Forelimb muscle (tissue), 1 donor: ENCODE measurements around the gene NAV3. TPM values are rescaled to one million over a fixed set of nuclear protein-coding genes. Genes with fewer than 3 reads are reported as not detected.

Experiments
- DNase-seq: peaks from one replicate; pipeline ENCODE4 v3.0.0-alpha.2; 2013; ENCODE audit warnings: low read depth
- polyA plus RNA-seq: library from polyadenylated mRNA; unstranded; fragments of 120-200 nt; gene quantifications from one replicate; pipeline ENCODE4 v1.2.1, GENCODE V29; 2013; ENCODE audit not compliant: insufficient read length

The NAV3 gene
- polyA plus RNA-seq, 1 donor, result 14.0 TPM

GRCh38 chr12:77979597-77980250, 149.0 kb downstream of the NAV3 start:
- DNase-seq, result no peak

GRCh38 chr12:77980782-77981181, 150.1 kb downstream of the NAV3 start:
- no peak for DNase-seq

- no peak for DNase-seq
Measured at GRCh38 chr12:77983859-77984258, 153.2 kb downstream of the NAV3 start.

GRCh38 chr12:77992760-77993159, 162.1 kb downstream of the NAV3 start:
- DNase-seq, result no peak

- DNase-seq, result no peak
Measured at GRCh38 chr12:77993658-77994057, 163.0 kb downstream of the NAV3 start.

- DNase-seq, result no peak
Measured at GRCh38 chr12:77995436-77996167, 164.9 kb downstream of the NAV3 start.

GRCh38 chr12:77996670-77997069, 166.0 kb downstream of the NAV3 start:
- DNase-seq, result no peak

GRCh38 chr12:77998236-77998786, 167.6 kb downstream of the NAV3 start:
- no peak for DNase-seq

- no peak for DNase-seq
Measured at GRCh38 chr12:77999074-77999715, 168.5 kb downstream of the NAV3 start.

GRCh38 chr12:78002878-78003277, 172.2 kb downstream of the NAV3 start:
- DNase-seq, result no peak

GRCh38 chr12:78004249-78005093, 173.8 kb downstream of the NAV3 start:
- DNase-seq, result no peak

- no peak for DNase-seq
Measured at GRCh38 chr12:78005094-78005492, 174.4 kb downstream of the NAV3 start.

- DNase-seq, result no peak
Measured at GRCh38 chr12:78007173-78007572, 176.5 kb downstream of the NAV3 start.

GRCh38 chr12:78009031-78009430, 178.3 kb downstream of the NAV3 start:
- no peak for DNase-seq

- DNase-seq, result no peak
Measured at GRCh38 chr12:78018171-78018910, 187.6 kb downstream of the NAV3 start.

- no peak for DNase-seq
Measured at GRCh38 chr12:78018939-78019338, 188.2 kb downstream of the NAV3 start.

- DNase-seq, result no peak
Measured at GRCh38 chr12:78028426-78028825, 197.7 kb downstream of the NAV3 start.

GRCh38 chr12:78034025-78034424, 203.3 kb downstream of the NAV3 start:
- DNase-seq, result no peak

- DNase-seq, result no peak
Measured at GRCh38 chr12:78035901-78036606, 205.4 kb downstream of the NAV3 start.

- no peak for DNase-seq
Measured at GRCh38 chr12:78036874-78037273, 206.2 kb downstream of the NAV3 start.
